ENCODE measurements around the gene CST11.
"Not testable (repeated sequence)": the region's sequence is repeated elsewhere in the genome, so short reads cannot be mapped to it uniquely, and the experiment has no call there.

GRCh38 chr20:23473293-23473692 is 20.6 kb upstream of the CST11 start:
- TF ChIP-seq, protein P1, sequence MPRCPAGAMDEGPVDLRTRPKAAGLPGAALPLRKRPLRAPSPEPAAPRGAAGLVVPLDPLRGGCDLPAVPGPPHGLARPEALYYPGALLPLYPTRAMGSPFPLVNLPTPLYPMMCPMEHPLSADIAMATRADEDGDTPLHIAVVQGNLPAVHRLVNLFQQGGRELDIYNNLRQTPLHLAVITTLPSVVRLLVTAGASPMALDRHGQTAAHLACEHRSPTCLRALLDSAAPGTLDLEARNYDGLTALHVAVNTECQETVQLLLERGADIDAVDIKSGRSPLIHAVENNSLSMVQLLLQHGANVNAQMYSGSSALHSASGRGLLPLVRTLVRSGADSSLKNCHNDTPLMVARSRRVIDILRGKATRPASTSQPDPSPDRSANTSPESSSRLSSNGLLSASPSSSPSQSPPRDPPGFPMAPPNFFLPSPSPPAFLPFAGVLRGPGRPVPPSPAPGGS (IDR thresholded peaks at IDR 0.05; ENCODE audit: borderline replicate concordance, insufficient read depth, low read depth, low read length, poor library complexity, severe bottlenecking): not testable (repeated sequence)
- TF ChIP-seq E2F4 (IDR thresholded peaks at IDR 0.05; ENCODE audit: low read depth, low read length): not testable (repeated sequence)
